Subcutaneous abdominal adipose tissue (tissue), 5 donors: ENCODE results near the gene THRAP3.
"Not testable (repeated sequence)": the region's sequence is repeated elsewhere in the genome, so short reads cannot be mapped to it uniquely, and the experiment has no call there.

Experiments
- H3K27ac ChIP-seq: one replicate; pipeline ENCODE4 v1.7.0; 2013; ENCODE audit warnings: low read depth, mild to moderate bottlenecking, inconsistent platforms, low read length, moderate library complexity
- H3K27me3 ChIP-seq, 5 donors: one replicate each; pipeline ENCODE4 v1.7.0; 2013; ENCODE audit warnings: low read length in 5 of 5, inconsistent platforms in 1 of 5; ENCODE audit not compliant: control insufficient read depth in 5 of 5, insufficient read depth in 4 of 5
- H3K36me3 ChIP-seq, 5 donors: one replicate each; pipeline ENCODE4 v1.7.0; 2013; ENCODE audit warnings: low read length in 5 of 5; ENCODE audit not compliant: control insufficient read depth in 5 of 5, insufficient read depth in 5 of 5
- H3K4me1 ChIP-seq, 5 donors: one replicate each; pipeline ENCODE4 v1.7.0; 2013; ENCODE audit warnings: low read length in 5 of 5, mild to moderate bottlenecking in 3 of 5, moderate library complexity in 1 of 5; ENCODE audit not compliant: control insufficient read depth in 5 of 5, insufficient read depth in 5 of 5
- H3K4me3 ChIP-seq, 5 donors: one replicate each; pipeline ENCODE4 v1.7.0; 2013; ENCODE audit warnings: low read length in 5 of 5, low read depth in 1 of 5
- H3K9ac ChIP-seq, 5 donors: one replicate each; pipeline ENCODE4 v1.7.0; 2013; ENCODE audit warnings: low read length in 5 of 5, mild to moderate bottlenecking in 4 of 5, moderate library complexity in 3 of 5
- H3K9me3 ChIP-seq, 5 donors: one replicate each; pipeline ENCODE4 v1.7.0; 2013; ENCODE audit warnings: low read length in 5 of 5; ENCODE audit not compliant: control insufficient read depth in 5 of 5
- donor health status: healthy.
- donor health status: healthy.
- donor health status: healthy.
- donor health status: healthy.
- donor health status: healthy.

THRAP3 gene

DNA sequence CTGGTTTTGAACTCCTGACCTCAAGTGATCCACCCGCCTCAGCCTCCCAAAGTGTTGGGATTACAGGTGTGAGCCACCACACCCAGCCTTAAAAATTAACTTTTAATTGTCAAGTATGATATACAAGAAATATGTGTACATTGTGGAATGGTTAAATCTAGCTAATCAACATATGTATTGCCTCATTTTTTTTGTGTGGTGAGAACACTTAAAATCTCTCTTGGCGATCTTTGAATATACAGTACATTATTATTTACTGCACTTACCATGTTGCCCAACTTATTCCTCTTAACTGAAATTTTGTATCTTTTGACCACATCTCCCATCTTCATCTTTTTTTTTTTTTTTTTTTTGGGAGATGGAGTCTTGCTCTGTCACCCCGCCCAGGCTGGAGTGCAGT lies 23.3 kb downstream of the THRAP3 start:
- Histone ChIP-seq H3K36me3 (peaks cover 0 to 6% (median 0%) of the 10 kb centered on the region in 5 donors), H3K4me3 (no peak overlapping the region), H3K27me3 (no peaks in the 10 kb centered on the region), H3K9me3 (no peaks in the 10 kb centered on the region), H3K9ac (no peak overlapping the region), H3K27ac (peak overlapping the region; percentile 78), H3K4me1 (peaks cover 1 to 39% (median 34%) of the 10 kb centered on the region in 5 donors)

GRCh38 chr1:36248250-36248894 lies 24.1 kb downstream of the THRAP3 start:
- Histone ChIP-seq H3K9ac (peak overlapping the region in 1 of 5 donors; percentile 63), H3K4me1 (peaks cover 1 to 44% (median 40%) of the 10 kb centered on the region in 5 donors), H3K36me3 (peaks cover 0 to 6% (median 0%) of the 10 kb centered on the region in 5 donors), H3K27me3 (no peaks in the 10 kb centered on the region), H3K9me3 (no peaks in the 10 kb centered on the region), H3K4me3 (no peak overlapping the region), H3K27ac (peak overlapping the region; percentile 78)

DNA sequence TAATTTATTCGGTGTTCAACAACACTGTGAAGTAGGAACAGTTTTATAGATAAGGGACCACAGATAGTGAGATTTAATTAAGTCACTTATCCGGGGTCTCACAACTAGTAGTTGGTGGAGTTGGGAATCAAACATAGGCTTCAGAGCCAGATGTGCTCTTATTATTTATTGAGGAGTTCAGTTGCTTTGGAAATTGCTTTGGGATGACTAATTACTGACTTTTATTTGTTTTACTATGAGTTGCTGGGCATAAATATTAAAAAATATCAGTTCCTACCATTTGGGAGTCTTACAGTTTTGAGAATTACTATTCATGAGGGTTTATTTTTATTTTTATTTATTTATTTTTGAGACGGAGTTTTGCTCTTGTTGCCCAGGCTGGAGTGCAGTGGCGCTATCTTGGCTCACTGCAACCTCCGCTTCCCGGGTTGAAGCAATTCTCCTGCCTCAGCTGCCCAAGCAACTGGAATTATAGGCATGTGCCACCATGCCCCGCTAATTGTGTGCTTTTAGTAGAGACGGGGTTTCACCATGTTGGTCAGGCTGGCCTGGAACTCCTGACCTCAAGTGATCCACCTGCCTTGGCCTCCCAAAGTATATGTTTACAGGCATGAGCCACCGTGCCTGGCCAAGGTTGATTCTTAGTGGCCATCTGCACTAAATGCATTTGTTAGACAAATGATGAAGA lies 27.7 kb downstream of the THRAP3 start:
- Histone ChIP-seq H3K36me3 (peaks cover 0 to 4% (median 0%) of the 10 kb centered on the region in 5 donors), H3K9me3 (no peaks in the 10 kb centered on the region), H3K27ac (peak overlapping the region; percentile 15), H3K27me3 (no peaks in the 10 kb centered on the region), H3K9ac (no peak overlapping the region), H3K4me1 (peaks cover 1 to 46% (median 42%) of the 10 kb centered on the region in 5 donors), H3K4me3 (no peak overlapping the region)

DNA sequence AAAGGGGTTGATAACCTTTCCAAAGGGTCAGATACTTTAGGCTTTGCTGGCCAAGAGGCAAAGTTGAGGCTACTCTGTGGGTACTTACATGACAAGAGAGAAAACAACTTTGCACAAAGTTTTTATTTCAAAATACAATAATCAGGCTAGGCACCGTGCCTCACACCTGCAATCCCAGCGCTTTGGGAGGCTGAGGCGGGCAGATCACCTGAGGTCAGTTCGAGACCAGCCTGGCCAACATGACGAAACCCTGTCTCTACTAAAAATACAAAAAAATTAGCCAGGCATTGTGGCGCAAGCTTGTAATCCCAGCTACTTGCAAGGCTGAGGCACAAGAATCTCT lies 28.2 kb downstream of the THRAP3 start:
- H3K4me3 ChIP-seq, H3K36me3 ChIP-seq, H3K27me3 ChIP-seq, H3K9me3 ChIP-seq, H3K9ac ChIP-seq: not testable (repeated sequence)
- Histone ChIP-seq H3K4me1 (peaks cover 1 to 48% (median 46%) of the 10 kb centered on the region in 5 donors), H3K27ac (peak overlapping the region; percentile 15)

GRCh38 chr1:36253161-36253862 lies 29.1 kb downstream of the THRAP3 start:
- H3K9ac ChIP-seq = peak overlapping the region in 1 of 5 donors; percentile 35
- H3K27me3 ChIP-seq = no peaks in the 10 kb centered on the region
- no peak overlapping the region for H3K4me3 ChIP-seq
- H3K9me3 ChIP-seq = no peaks in the 10 kb centered on the region
- H3K27ac ChIP-seq = peak overlapping the region; percentile 75
- peaks cover 0 to 4% (median 0%) of the 10 kb centered on the region in 5 donors for H3K36me3 ChIP-seq
- H3K4me1 ChIP-seq = peaks cover 0 to 48% (median 41%) of the 10 kb centered on the region in 5 donors

- Histone ChIP-seq H3K27ac (peak overlapping the region; percentile 1), H3K9ac (no peak overlapping the region), H3K4me1 (peaks cover 0 to 40% (median 29%) of the 10 kb centered on the region in 5 donors), H3K27me3 (no peaks in the 10 kb centered on the region), H3K36me3 (peaks cover 0 to 30% (median 10%) of the 10 kb centered on the region in 5 donors), H3K9me3 (no peaks in the 10 kb centered on the region), H3K4me3 (no peak overlapping the region)
These were observed 32.5 kb downstream of the THRAP3 start for GRCh38 chr1:36256558-36257374.

- peak overlapping the region; percentile 1 for H3K27ac ChIP-seq
These were observed 33.1 kb downstream of the THRAP3 start for GRCh38 chr1:36257375-36257767.

DNA sequence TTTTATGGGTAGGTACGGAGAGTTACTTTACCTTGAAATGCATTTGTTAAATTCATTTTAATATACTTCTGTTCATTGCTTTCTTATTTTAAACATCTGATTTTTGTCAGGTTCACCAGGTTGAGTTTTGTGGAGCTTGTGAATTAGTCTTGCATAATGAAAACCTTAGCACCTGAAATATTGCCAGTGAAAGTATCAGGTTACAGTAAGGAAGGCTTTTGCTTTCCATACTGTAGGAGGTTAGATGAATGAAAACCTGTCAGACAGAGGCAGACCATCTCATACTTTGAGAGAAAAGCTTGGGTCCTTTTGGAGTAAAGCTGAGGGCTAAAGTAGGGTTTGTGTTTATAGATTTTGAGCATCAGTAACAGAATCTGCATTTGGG lies 34.7 kb downstream of the THRAP3 start:
- Histone ChIP-seq H3K4me1 (peaks cover 0 to 23% (median 20%) of the 10 kb centered on the region in 5 donors), H3K4me3 (no peak overlapping the region), H3K36me3 (peaks cover 6 to 34% (median 10%) of the 10 kb centered on the region in 5 donors), H3K27me3 (no peaks in the 10 kb centered on the region), H3K9me3 (no peaks in the 10 kb centered on the region), H3K9ac (no peak overlapping the region), H3K27ac (no peak overlapping the region)

More at GRCh38 chr1:36257375-36257767, 33.1 kb downstream of the THRAP3 start:
- peaks cover 0 to 33% (median 10%) of the 10 kb centered on the region in 5 donors for H3K36me3 ChIP-seq
- no peak overlapping the region for H3K9ac ChIP-seq
- no peak overlapping the region for H3K4me3 ChIP-seq
- H3K9me3 ChIP-seq = no peaks in the 10 kb centered on the region
- no peaks in the 10 kb centered on the region for H3K27me3 ChIP-seq
- peaks cover 0 to 36% (median 26%) of the 10 kb centered on the region in 5 donors for H3K4me1 ChIP-seq

DNA sequence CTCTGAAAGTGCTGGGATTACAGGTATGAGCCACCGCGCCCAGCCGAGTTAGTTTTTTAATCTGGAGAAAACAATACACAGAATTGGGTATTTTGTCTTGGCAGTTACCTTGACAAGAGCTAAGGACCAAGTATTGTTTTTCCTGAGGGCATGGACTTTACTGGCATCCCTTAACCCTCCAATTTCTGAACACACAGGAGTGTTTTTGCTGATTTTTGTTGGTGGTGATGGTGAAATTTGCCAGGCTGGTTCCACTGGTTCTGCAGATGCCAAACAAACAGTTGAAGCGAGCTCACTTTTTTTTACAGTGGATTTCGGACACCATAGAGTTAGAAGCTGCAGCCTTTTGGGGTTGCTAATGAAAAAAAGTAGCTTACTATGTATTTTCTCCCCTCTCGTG lies 44.7 kb downstream of the THRAP3 start:
- H3K4me1 ChIP-seq = peaks cover 0 to 13% (median 11%) of the 10 kb centered on the region in 5 donors
- H3K4me3 ChIP-seq = no peak overlapping the region
- H3K36me3 ChIP-seq = peaks cover 7 to 34% (median 22%) of the 10 kb centered on the region in 5 donors
- no peaks in the 10 kb centered on the region for H3K27me3 ChIP-seq
- H3K27ac ChIP-seq = no peak overlapping the region
- H3K9ac ChIP-seq = no peak overlapping the region
- no peaks in the 10 kb centered on the region for H3K9me3 ChIP-seq
